HG02981 (cell line): ENCODE results near the gene DMWD.
"Not testable (repeated sequence)": the region's sequence is repeated elsewhere in the genome, so short reads cannot be mapped to it uniquely, and the experiment has no call there.

ENCODE experiments used
- ATAC-seq: cut with Tn5 transposase; IDR thresholded peaks from one replicate; pipeline ENCODE4 v1.9.1; 2021; ENCODE audit warnings: mild to moderate bottlenecking, moderate library complexity; ENCODE audit not compliant: unreplicated experiment

DMWD gene

DNA sequence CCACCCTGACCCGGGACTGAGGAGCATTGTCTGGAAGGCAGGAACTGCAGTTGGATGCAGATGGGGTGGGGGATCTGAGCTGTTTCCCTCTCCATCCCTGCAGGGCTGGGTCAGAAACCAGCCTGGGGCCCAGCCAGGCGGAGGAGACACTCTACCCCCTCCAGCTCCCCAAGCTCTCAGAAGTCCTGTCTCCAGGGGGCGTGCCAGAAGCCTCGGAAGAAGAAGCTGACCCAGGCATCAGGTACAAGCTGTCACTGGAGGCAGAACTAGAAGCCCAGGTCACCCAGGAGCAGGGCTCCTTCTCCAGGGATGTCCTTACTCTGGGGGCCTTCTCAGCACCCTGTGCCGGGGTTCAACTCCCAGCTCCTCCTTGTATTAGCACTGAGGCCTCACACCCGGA lies 39.1 kb downstream of the DMWD start:
- ATAC-seq, result no peak

DNA sequence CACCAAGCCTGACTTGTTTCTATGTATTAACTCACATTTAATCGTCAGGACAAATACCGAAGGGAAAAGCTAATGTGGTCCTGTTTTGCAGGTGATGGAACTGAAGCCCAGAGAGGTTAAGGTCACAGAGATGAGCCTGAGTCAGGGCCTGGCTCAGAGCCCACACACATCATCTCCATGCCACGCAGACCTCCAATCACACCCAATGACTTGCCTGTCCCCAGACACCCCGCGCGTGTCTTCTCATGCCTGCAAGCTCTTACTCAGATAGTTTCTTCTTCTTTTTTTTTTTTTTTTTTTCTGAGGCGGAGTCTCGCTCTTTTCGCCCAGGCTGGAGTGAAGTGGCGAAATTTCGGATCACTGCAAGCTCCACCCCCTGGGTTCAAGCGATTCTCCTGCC lies 40.0 kb downstream of the DMWD start:
- ATAC-seq, result no peak

DNA sequence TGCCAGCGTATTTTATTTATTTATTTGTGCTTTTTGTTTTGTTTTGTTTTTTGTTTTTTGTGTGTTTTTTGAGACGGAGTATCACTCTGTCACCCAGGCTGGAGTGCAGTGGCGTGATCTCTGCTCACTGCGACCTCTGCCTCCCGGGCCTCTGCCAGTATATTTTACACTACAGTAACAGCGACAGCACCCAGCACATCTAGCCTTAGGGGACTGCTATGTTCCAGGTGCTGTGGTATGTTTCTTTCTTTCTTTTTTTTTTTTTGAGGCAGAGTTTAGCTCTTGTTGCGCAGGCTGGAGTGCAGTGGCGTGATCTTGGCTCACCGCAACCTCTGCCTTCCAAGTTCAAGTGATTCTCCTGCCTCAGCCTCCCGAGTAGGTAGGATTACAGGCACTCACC lies 41.2 kb downstream of the DMWD start:
- not testable (repeated sequence) for ATAC-seq

- no peak for ATAC-seq
Observed at GRCh38 chr19:45747513-45747912, 45.1 kb downstream of the DMWD start.

GRCh38 chr19:45746866-45747265 lies 45.8 kb downstream of the DMWD start:
- no peak for ATAC-seq

DNA sequence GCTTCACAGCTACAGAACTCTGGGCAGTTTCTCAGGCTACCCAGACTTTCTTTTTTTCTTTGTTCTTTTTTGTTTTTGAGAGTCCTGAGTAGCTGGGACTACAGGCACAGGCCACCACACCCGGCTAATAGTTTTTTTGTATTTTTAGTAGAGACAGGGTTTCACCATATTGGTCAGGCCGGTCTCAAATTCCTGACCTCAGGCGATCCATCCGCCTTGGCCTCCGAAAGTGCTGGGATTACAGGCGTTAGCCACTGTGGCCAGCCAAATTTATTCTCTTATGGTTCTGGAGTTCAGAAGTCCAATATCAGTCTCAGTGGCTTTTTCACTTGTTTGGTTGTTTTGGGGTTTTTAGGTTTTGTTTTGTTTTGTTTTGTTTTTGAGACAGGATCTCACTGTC lies 47.0 kb downstream of the DMWD start:
- ATAC-seq, result no peak

DNA sequence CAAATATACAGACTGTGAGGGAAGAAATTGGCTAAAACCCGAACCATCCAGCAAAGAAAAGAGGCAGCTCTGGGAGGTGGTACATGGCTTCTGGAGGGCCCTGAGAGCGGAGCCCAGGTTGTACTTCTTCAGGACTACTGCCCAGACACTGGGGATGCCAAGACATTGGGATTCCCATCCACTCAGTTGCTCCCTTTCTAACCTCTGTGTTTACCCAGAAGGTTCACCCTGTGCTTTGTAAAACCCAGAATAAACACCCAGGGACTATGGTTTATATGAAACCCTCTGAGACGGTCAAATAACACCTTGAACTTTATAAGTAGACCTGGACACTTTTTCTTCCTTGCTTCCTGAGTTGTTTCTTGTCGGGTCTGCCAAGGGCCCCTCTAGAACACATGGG lies 49.7 kb downstream of the DMWD start:
- no peak for ATAC-seq

- ATAC-seq, result no peak
Observed at GRCh38 chr19:45739498-45740439, 52.9 kb downstream of the DMWD start.

GRCh38 chr19:45733160-45733810 lies 59.4 kb downstream of the DMWD start, which contains the start of gene MEIOSIN:
Gene MEIOSIN, plus strand, starts transcription at chr19:45733439. Its CDS starts 1,938 bp downstream, at chr19:45735377.
- no peak for ATAC-seq
